NCI-H748 (cell line): ENCODE results near the gene PDE1A.

Experiments
- DNase-seq: peaks from one replicate; lab custom pipeline; 2025; ENCODE audit not compliant: unreplicated experiment; lab: John Stamatoyannopoulos, UW

Gene PDE1A

GRCh38 chr2:182426918-182427240 lies at the start of gene PDE1A:
Gene PDE1A, minus strand, starts transcription at chr2:182427036.
- DNase-seq = no peak

DNA sequence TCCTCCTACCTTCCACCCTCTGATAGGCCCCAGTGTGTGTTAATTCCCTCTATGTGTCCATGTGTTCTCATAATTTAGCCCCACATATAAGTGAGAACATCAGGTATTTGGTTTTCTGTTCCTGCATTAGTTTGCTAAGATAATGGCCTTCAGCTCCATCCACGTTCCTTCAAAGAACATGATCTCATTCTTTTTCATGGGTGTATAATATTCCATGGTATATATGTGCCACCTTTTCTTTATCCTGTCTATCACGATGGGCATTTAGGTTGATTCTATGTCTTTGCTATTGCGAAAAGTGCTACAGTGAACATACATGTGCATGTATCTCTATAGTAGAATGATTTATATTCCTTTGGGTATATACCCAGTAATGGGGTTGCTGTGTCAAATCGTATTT lies 46.8 kb upstream of the PDE1A start:
- DNase-seq = no peak

GRCh38 chr2:182463760-182464159 lies 36.9 kb upstream of the PDE1A start:
- no peak for DNase-seq

DNA sequence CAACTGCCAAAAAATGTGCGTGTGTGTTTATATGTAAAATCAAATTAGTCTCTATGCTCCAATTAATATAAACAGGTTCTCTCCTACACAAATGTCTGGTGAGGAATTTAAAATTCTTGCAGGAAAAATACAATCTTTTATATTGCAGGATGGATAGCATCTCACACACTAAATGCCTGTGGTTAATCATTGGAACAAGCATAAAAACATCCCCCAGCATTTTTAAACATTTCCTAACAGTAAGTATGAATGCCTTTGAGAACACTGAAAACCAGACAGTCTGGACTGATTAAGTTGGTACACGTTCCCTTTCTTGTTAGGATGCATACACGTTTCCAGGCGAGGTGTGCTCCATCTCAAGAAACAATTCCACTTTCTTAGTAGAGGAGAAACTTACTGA lies 29.9 kb upstream of the PDE1A start:
- no peak for DNase-seq

- no peak for DNase-seq
Observed at GRCh38 chr2:182452456-182452990, 25.7 kb upstream of the PDE1A start.

DNA sequence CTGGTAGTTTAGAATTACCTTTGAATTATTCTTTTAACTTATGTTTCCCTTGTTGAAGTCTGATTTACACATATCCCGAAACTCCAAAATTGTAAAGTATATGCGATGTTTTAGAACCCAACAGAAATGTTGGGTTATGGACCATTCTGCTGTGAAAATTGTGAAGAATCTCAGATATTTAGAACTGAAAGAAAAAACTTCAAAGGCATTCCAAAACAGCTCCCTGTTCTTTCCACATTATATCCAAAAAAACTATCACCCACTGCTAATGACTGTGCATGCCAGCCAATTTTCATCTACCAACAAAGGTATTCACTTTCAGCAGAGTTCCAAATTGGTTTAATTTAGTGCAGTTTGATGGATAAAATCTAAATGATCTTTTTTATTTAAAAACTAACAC lies 21.5 kb upstream of the PDE1A start:
- DNase-seq = no peak

- no peak for DNase-seq
Observed at GRCh38 chr2:182447863-182448262, 21.0 kb upstream of the PDE1A start.

GRCh38 chr2:182447163-182447562 lies 20.3 kb upstream of the PDE1A start:
- no peak for DNase-seq

DNA sequence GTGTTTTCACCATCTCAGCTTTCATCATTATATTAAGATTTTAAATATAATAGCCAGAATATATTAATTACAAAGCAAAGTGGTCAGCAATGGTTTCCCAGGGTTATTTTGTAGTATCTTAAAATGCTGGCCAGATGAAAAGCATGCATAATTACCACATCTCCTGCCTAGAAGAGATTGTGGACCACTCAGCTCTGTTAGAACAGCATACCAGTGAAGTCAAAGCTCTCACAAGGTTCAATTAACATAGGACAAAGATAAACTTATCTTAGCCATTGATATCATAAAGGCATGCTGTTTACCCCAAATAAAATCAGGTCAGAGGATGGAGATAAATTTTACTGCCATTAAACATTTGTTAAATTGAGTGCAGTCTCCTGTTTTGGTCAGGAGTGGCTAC lies 19.3 kb upstream of the PDE1A start:
- no peak for DNase-seq

- DNase-seq = no peak
Observed at GRCh38 chr2:182445391-182445965, 18.6 kb upstream of the PDE1A start.

- DNase-seq = no peak
Observed at GRCh38 chr2:182444806-182445205, 18.0 kb upstream of the PDE1A start.

DNA sequence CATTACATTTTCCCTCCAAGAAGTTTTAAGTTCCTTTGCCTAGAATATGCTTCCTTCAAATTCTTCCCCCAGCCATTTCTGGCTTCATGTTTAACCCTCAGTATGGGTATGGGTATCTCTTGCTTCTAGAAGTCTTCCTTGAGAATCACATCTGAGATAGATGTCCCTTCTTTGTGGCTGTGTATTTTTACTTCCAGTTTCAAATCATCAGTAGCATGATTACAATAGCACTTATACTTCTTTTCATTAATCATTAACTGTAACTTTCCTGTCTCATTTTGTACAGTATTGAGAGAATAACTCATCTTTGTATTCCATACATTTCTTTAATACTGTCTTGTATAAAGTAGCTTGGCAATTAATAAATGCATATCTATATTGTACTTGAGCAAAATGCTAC lies 17.3 kb upstream of the PDE1A start:
- DNase-seq = no peak

DNA sequence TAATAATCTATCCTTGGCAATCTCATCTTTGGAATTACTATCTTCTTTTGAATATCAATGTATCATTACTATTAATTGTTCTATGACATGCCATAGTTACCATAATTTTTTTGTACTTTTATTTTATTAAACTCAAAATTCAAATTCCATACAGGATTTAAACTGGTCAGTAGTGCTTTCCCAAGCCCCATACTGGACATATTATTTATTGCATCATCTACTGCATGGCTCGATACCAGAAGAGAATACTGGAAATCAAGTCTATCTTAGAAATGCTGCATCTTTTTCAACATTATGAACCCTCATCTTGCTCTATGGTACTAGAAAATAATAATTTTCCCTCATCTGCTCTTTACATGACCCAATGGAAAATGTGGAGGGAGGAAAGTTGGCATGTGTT lies 9.4 kb upstream of the PDE1A start:
- DNase-seq = no peak

GRCh38 chr2:182435754-182436153 lies 8.9 kb upstream of the PDE1A start:
- DNase-seq = no peak

DNA sequence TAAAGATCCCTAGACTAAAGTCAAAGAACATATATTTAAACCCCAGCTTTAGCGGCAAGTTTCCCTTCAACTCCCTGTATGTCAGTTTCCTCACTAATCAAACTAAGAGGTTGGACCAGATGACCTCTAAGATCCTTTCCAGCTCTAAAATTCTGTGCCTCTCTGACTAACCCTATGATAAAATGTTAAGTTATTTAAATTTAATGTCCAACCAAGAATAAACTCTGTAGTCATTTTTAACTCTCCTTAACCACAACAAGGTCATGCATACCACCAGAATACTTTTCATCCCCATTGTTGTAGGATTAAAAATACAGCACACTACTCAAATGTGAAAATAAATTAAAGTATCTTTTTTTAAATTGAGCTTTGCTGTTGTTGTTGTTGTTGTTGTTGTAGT lies 5.2 kb upstream of the PDE1A start:
- DNase-seq = no peak

DNA sequence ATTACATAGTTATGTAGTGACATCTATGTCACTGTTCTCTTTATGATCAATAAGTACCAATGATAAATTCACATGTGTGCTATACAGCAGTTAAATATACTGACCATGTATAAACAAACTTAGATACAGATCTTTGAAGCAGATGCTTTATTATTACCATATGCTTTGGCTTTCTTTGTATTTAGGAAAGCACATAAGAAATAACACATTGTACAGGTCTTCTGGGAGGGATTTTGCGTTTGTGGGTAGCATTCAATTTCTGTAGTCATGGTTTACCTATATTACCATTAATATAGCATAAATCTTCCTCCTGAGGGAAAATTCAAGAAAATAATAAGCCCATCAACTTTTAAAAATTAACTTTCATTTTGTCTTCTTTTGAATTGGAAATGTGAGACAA lies 1.6 kb upstream of the PDE1A start:
- no peak for DNase-seq

DNA sequence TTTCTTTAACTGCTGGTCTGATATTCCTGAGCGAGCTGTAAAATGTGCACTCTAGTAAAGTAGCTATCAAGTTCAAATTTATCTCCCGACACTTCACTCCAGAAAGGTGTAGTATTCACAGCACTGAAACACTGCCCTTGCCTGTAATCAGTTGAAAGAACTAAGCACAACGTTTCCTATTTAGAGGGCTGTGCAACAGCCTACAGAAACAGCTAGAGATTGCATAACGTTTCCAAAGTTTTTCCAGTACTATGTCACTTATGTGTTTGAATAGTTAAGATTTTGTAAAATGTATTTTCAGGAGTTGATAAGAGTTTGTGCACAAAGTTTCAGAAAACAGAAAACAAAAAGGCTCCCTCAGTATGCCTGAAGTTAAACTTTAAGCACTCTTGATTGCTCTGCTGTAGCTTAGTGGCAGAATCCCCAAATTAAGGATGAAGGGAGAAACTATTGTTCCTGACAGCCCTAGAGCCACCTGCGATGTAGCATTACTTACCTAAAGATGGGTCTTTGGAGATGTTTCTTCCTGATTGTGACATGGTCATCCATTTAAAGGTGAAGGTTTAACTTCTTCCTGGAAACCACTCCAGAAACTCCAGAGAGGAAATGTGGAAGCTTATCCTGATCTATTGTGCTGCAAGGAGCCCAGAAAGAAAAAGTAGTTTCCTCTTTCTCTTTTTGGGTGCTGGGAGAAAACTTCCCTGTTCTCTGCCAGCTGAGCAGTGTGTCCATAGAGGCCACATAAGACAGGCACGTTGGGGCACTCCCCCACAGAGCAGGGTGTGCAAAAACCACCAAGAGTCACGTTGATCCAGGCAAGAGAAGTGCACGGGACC lies 536 bp downstream of the PDE1A start:
- DNase-seq = no peak

DNA sequence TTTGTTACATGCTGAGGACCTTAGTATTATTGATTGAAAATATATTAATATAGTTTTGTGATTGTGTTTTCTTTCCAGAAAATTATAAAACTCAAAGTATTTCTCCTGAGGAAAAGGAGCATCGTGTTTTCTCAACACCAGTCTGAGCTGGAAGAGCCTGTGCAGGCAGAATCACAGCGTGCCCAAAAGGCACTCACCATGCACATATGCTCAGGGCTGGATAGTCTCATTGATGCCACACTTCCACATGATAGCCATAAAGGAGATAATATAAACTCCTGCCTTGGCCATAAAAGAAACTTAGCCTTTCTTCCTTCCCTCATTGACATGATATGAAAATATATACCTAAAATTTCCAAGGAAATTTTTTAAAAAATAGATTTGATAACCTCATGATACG lies 4.0 kb downstream of the PDE1A start:
- no peak for DNase-seq

DNA sequence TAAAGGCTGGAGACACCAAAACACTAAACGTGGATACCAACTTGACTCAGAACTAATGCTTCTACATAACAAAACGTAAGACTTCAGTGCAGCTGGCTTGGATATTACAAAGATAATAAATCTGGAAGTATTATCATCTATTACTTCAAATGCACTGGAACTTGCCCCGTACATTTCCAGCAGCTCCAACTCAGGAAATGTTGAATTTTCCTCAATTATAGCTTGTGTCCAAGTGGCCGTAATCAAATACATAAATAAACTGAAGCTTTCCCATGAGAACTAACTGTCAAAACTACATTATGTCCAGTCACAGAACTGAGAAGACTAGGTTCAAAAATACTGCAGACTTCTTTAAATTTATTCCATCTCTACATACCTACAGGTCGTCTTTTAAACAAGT lies 6.2 kb downstream of the PDE1A start:
- DNase-seq = no peak

DNA sequence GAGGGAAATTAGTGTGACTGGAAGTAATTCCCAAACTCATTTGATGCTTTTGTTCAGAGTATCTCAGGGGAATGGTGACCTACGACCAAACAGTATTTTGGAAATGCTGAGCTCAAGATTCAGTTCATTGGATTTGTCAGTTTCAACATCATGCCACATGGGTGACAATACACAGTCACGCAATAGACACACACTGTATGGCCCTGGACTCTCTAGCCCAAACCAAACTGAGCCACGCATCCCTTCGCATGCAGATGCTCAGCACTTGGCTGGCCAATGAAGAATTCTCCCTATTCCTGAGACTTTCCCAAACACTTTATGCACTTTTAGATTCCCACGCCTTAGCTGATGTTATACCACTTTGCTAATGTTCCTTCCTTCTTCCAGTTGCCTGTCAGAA lies 10.0 kb downstream of the PDE1A start:
- no peak for DNase-seq

- DNase-seq = no peak
Observed at GRCh38 chr2:182416191-182416590, 10.6 kb downstream of the PDE1A start.

- DNase-seq = no peak
Observed at GRCh38 chr2:182415771-182416170, 11.1 kb downstream of the PDE1A start.

- DNase-seq = no peak
Observed at GRCh38 chr2:182412858-182413257, 14.0 kb downstream of the PDE1A start.
